GM19455 (cell line): ENCODE data around the gene MOB3A.

Experiments
- ATAC-seq: cut with Tn5 transposase; IDR thresholded peaks from one replicate; pipeline ENCODE4 v1.9.1; 2021; ENCODE audit not compliant: unreplicated experiment

Gene MOB3A

DNA sequence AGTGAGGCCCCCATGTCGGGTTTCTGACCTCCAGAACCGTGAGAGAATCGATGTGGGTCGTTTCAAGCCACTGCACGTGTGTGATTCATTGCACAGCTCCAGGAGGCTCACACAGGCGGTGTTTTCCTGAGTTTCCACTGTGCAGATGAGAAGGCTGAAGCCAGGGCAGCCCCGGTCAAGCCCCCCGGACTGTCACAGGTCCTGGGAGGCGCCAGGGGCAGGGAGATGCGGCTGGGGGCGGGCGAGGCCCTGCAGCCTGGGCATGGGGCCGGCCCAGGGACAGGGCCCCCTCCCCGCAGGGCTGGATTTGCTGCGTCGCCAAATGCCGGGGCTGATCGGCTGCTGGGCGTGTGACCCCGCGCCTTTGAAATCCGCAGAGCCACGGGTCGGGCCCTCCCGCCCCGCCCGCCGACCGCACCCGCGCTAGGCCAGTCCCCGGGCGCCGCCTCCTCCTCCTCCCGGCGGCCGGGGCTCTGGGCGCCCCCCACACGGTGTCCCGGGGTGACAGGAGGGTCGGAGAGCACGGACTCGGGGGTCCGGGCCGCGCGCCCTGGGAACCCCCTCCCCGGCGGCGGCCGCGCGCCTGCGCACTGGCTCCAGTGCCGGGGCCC lies 35.1 kb downstream of the MOB3A start:
- peak; percentile 23 for ATAC-seq

DNA sequence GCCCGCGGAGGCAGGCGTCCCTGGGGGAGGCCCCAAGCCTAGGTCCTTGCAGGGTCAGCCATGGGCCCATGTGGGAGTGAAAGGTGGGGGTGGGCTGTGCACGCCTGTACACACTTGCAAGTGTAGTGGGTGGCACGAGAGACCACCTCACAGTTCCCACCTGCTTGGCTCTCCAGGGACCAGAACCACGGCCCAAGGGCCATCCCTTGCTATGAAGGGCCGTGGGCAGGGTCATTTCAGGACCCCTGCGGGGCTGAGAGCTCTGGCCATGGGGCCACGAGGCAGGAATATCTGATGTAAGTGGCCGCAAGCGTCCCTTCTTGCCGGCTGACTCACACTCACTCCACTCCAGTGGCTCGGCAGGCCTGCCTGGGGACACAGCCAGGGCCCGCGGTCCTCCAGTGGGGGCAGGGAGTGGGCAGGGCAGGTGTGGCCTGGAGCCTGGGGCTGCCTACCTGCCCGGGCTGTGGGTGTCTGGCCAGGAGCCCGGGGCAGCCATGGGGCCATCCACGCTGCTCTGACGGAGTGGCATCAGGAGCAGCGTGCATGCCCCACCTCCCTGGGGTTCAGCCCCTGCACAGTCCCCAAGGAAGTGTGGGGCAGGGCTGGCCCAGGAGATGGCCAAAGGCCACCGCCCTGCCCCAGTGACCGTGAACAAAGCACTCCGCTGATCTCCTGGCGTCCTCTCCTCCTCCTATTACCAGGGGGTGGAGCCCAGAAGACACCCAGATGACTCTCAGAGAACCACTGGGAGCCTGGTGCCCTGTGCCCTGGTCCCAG lies 36.5 kb downstream of the MOB3A start:
- ATAC-seq, result no peak

DNA sequence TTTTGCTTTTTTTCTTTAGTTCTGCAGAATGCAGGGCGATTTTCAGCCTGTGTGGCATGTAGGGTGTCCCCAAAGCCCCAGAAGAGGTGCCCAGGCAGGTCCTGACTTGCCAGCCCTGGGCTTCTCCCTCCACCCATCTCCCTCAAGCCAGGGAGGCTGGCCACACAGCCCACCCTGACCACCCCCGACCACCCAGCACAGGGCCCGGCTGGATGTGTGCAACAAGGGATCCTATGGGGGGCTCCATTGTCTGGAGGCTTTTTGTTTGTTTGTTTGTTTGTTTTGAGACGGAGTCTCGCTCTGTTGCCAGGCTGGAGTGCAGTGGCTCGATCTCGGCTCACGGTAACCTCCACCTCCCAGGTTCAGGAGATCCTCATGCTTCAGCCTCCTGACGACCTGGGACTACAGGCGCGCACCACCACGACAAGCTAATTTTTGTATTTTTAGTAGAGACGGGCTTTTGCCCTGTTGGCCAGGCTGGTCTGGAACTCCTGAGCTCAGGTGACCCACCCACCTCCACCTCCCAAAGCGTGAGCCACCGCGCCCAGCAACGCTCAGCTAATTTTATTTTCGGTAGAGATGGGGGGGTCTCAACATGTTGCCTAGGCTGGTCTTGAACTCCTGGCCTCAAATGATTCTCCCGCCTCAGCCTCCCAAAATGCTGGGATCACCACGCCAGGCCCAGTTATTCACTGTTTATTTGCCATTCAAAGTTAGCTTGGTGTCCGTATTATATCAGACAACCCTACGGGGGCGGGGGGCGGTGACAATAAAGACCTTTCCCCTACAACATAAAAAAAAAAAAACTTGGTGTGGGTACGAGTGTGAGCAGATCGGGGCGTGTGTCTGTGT lies 37.3 kb downstream of the MOB3A start:
- ATAC-seq, result no peak

DNA sequence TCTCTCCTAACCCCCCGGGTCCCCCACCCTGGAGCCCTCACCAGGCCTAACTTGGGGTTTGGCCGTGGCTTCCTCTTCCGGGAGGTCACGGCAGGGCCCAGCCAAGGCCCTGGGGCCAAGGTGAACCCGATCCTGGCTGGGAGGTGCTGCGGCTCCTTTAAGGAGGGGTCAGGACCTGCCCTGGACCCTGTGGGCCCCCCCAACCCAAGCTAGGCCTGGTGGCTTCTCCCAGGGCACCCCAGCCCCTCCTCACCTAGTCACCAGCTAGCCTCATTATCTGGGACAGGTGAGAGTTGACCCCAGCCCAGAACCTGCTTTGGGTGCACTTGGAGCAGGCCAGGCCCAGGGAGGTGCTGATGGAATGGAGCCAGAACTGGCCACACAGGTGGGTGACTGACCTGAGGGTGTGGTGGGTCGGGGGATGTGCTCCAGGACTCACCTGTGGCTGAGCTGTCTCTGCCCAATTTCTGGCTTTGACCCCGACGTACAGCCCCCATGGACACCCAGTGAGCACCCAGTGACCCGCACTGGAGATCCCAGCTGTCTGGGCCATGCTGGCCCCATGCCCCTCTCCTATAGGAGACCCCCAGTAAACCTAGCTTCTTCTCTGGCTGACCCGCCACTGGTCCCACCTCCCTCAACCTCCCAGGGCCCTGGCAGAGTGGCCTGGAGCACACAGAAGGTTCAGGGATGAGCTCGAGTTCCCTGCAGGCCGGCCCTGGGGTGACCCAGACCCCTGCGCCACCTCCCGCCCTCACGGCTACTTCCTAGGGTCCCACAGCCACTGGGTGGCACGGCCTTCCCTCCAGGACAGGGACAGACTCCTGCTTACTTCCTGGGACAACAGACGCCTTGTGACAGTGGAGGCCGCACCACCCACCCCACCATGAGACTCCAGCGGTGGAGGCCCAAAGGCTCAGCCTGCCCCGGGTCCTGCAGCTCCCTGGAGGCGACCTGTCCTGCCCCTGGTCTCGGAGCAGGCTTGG lies 38.3 kb downstream of the MOB3A start:
- ATAC-seq, result no peak

DNA sequence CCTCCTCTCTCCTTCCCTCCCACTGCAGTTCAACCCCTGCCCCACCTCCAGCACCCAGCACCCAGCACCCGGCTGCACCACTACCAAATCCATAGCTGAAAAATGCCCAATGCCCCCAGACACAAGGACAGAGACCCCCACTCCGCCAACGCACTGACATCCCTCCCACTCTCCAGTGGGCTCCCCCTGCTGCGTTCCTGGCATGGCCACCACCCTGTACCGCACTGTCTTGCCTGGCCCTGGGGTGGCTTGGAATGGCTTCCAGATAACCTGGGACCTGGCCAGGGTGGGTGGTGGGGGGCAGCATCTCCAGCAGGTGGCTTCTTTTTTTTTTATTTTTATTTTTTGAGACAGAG lies 39.3 kb downstream of the MOB3A start:
- ATAC-seq, result no peak

DNA sequence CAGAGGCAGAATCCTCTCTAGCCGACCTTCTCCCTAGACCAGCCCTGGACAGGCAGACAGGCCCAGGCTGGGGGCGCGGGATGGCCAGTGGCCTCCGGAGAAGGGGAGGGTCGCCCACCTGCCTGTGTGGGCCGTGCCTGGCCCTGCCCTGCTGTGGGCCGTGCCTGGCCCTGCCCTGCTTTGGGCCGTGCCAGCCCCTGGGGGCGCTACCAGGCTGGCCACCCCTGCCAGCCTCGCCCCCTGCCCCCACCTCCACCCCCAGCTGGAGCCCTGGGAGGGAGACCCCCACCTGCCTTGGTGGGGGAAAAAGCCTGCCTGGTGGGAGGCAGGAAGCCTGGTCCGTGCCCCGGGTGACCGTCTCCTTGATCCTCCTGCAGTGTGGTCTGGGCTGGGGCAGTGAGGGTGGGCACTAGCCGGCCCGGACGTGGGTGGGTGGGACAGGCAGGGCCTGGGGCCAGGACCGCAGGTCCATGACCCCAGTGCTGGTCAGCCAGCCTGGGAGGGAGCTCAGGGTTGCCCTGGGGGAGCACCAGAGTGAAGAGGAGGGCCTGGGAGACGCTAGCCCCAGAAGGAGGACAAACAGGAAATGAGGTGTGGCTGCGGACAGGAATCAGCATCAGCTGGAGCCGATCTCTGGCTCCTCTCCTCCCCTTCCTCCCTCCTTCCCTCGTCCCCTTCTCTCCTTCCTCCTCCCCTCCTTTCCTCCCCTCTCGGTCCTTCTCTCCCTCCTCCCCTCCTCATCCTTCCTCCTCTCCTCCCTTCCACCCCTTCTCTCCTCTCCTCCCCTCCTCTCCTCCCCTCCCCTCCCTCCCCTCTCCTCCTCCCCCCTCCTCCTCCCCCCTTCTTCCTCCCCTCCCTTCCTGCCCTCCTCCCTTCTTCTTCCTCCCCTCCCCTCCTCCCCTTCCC lies 39.9 kb downstream of the MOB3A start:
- no peak for ATAC-seq

DNA sequence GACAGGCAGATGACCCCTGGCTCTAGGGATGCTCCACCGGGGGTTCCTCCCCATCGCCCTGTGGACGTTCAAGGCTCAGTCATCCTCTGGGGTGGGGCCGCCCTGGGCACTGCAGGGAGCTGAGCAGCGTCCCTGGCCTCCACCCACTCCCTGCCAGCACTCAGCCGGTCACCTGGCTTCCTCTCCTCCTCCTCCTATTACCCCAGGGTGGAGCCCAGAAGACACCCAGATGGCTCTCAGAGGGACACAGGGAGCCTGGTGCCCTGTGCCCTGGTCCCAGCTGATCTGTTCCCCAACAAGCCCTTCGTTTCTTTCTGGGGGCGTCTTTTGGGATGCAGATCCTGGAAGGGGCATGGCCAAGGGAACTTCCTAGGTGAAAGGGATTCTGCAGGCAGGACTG lies 41.4 kb downstream of the MOB3A start:
- no peak for ATAC-seq

DNA sequence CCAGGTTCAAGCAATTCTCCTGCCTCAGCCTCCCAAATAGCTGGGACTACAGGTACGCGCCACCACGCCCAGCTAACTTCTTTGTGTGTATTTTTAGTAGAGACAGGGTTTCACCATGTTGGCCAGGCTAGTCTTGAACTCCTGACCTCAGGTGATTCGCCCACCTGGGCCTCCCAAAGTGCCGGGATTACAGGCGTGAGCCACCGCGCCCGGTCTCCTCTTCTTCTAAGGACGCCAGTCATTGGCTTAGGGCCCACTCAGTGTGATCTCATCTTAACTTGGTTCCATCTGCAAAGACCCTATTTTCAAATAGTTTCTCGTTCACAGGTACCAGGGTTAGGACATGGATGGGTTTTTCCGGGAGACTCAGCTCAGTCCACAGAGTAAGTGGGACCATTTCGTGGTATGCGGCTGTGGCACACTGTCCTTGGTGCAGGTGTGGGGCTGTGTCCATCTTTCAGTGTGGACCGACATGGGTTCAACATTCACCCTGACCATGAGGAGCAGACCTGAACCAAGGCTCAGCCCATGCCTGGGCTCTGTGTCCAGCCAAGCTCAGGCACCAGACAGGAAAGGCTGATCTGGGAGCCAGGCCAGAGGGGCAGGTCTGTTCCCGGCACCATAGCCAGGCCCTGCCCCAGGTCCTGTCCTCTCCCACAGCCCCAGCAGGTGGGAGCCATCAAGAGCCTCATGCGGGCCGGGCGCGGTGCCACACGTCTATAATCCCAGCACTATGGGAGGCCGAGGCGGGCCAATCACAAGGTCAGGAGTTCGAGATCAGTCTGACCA lies 42.3 kb downstream of the MOB3A start:
- ATAC-seq, result no peak

DNA sequence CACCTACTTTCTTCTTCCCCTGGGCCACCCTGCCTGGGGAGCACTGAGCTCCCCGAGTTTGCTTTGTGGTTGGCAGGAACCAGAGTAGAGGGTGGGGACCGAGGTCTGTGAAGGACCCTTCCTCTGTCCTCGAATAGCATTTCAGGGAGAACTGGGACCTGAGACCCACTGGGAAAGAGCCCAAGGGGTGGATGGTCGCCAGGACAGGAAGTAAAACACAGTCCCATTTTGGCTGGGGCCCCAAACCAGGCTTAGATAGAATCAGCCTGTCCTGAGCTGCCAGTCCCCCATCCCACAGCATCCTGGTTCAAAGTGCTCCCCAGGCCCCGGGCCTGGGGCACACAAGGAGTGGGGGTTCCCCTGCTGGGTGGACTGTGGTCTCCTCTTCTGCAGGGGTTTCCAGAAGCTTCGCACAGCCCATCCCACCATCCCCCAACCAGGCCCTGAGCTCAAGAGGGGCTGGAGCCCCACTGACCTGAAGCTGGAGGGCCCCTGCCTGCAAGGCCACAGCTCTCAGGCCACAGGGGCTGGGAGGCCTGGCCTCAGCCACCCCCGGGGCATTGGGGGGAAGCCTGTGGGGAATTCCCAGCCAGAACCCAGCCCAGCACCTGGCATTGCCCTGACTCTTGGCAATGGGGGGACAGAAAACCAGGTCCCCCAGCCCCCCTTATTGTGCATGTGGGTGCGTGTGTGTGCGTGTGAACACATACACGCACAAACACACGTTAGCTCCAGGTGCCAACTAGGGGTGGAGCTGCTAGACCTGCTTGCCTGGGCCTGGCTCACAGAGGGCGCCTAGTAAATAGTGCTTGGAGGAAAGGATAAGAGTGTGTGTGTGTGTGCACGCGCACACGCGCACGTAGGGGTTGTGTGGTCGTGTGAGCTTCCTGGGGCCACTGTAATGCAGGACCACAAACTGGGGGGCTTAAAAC lies 44.1 kb downstream of the MOB3A start:
- peak; percentile 0 for ATAC-seq

DNA sequence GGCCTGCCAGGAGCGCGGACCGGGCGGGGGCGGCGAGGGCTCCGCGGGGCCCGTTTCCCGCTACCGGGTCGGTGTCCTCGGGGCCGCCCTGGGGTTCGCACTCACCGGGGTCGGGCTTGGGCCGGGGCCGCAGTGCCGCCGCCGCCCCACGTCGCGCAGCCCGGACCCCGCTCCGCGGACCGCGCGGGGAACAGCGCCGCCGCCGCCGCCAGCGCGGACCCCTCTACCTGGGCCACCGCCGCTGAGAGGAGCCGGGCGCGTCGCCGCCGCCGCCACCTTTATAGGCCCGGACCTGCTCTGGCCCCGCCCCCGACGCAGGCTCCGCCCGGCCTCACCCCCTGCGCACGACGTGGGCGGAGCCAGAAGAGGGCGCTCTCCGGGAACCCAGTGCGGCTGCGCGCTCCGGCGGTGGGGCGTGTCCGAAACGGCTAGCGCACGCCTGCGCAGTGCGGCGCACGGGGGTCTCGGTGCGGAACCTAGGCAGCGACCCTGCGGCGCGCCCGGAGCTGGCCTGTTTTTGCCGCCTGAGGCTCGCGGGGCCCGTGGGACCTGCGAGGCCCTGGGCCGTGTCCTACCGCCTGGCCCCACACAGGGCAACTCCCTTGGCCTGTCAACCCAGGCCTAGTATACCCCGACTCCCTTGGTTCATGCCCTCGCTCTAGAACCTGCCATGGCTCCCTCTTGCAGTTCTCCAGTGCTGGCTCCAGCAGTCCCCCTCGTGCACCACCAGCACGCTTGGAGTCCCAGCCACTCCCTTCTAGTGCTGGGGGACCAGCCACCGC lies 44.9 kb downstream of the MOB3A start, which contains the start of gene MKNK2:
Gene MKNK2, minus strand, starts transcription at position 254 of the 782 bp plus-strand sequence. CDS start 393 bp downstream, outside the sequence.
- peak; percentile 35 for ATAC-seq

DNA sequence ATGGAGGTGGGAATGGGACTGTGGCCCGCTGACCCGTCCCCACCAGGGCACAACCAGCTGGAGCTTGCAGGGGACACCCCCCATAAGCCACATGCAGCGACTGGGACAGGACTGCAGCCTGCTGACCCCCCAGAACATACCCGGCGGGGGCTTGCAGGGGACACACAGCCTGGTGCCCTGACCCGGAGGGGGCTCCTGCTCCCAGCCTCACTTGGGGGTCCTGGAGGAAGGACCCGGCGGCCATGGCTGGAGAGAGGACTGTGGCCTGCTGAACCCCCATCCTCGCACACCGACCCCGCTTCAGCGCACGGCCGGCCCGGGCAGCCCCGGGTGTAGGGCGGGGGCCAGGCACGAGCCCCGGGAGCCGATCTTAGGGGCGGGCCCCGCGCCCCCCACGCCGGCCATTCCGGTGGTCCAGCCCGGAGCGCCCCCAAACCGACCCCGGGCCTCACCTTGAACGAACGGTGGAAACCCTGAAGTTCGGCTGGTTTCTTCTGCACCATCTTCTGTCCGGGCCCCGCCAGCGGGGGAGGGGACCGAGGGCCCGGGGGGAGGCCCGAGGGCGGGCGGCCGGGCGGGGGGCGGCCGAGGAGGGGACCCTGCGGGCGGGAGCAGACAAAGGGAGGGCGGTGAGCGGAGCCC lies 45.7 kb downstream of the MOB3A start:
- peak; percentile 7 for ATAC-seq

DNA sequence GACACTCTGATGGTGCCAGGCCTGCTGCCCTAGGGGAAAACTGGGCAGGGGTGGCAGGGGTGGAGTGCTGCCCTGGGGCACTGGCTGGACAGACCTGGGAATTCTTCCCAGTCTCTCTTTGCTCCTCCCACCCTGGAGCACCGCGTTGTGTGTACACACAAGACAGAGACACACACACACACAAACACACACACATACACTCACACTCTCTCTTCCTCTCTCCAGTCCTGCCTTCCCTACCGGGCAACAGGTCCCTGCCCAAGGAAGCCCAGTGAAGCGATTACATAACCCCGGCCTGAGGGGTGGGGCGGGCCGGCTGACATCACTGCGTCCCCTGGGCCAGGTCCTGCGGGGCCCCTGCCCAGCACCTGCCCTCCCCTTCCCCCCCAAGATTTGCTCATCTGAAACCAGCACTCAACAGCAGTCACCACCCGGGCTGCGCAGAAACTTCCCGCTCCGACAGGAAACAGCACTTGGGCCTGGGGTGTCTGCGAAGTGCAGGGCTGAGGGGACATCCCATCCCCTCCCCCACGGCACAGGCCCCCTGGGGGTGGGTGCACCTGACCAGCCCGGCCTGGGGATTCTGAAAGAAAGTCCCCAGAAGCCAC lies 46.3 kb downstream of the MOB3A start:
- peak; percentile 2 for ATAC-seq

DNA sequence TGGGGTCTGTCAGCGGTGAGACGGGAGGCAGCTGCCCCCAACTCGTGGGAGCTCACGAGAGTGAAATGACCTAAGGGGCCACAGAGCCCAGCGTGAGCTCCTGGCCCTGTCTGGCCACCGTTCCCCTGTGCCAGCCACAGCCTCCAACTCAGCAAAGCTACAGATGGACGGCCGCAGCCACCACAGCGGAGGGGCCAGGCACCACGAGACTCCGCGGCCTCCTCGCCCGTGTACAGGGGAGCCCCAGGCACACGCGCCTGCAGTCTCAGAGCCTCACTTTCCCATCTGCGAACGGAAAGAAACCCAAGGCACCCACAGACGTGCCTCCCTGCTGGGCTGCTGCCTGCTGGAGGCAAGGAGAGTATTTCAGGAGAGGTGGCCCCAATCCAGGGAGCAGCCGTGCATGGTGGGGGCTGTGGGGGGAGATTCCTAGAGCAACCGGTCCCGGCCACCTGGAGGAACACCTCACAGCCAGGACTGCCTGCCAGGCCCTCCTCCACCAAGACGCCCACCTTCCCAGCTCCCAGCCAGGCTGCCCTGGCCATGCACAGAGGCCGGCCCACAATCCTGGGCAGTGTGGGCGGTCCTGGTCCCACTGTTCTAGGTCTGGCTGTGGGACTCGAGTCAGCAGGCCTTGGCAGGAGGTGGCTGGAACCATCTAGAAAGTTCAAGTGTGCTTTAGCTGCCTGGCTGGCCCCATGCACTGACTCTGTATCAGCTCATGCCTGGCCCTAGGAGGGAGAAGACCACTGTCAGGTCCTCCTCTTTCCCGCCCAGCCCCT lies 47.0 kb downstream of the MOB3A start:
- no peak for ATAC-seq

DNA sequence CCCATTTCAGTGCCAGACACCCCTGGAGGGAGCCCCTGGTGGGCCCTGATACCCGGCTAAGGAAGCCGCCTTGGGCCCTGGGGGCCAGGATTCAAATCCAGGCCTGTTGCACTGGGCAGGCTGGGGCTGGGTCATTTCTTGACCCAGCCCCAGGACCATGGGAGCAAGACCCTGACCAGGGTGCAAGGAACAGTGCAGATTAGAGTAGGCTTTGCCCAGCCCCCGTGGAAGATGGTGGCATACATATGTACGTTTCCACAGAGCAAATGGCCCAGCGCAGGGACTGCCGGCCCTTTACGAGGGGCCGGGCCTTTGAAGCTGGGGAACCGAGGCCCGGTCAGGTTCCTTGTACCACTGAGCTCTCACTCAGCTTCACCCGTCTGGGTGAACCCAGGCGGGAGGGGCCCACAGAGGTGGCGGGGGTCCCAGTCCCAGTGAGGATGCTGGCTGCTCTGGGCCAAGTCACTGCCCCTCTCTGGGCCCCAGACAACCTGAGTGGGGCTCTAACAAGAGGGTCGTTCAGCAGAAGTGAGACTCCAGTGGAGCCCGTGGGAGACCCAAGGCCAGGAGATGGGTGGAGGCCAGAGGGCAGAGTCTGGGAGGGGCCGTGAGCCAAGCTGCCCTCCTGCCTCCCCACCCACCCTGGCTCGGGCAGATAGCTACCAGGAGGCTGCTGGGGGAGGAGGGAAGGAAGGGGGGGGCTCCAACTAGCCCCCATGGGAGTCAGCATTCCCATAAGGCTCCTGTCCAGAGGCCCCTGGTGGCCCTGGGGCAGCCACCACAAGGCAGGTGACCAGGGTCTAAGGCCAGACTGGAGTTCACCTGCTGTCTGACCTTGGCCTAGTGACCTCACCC lies 47.8 kb downstream of the MOB3A start:
- no peak for ATAC-seq
